HG03108 (cell line): Measurements from ENCODE around the gene KIF1A.

ENCODE experiments used
- ATAC-seq: cut with Tn5 transposase; IDR thresholded peaks from one replicate; pipeline ENCODE4 v1.9.1; 2021; ENCODE audit warnings: moderate library complexity; ENCODE audit not compliant: unreplicated experiment

Gene KIF1A, protein sequence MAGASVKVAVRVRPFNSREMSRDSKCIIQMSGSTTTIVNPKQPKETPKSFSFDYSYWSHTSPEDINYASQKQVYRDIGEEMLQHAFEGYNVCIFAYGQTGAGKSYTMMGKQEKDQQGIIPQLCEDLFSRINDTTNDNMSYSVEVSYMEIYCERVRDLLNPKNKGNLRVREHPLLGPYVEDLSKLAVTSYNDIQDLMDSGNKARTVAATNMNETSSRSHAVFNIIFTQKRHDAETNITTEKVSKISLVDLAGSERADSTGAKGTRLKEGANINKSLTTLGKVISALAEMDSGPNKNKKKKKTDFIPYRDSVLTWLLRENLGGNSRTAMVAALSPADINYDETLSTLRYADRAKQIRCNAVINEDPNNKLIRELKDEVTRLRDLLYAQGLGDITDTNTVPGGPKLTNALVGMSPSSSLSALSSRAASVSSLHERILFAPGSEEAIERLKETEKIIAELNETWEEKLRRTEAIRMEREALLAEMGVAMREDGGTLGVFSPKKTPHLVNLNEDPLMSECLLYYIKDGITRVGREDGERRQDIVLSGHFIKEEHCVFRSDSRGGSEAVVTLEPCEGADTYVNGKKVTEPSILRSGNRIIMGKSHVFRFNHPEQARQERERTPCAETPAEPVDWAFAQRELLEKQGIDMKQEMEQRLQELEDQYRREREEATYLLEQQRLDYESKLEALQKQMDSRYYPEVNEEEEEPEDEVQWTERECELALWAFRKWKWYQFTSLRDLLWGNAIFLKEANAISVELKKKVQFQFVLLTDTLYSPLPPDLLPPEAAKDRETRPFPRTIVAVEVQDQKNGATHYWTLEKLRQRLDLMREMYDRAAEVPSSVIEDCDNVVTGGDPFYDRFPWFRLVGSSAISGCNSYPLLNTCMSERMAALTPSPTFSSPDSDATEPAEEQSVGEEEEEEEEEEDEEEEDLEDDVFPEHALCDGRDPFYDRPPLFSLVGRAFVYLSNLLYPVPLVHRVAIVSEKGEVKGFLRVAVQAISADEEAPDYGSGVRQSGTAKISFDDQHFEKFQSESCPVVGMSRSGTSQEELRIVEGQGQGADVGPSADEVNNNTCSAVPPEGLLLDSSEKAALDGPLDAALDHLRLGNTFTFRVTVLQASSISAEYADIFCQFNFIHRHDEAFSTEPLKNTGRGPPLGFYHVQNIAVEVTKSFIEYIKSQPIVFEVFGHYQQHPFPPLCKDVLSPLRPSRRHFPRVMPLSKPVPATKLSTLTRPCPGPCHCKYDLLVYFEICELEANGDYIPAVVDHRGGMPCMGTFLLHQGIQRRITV (N-terminal part only)

DNA sequence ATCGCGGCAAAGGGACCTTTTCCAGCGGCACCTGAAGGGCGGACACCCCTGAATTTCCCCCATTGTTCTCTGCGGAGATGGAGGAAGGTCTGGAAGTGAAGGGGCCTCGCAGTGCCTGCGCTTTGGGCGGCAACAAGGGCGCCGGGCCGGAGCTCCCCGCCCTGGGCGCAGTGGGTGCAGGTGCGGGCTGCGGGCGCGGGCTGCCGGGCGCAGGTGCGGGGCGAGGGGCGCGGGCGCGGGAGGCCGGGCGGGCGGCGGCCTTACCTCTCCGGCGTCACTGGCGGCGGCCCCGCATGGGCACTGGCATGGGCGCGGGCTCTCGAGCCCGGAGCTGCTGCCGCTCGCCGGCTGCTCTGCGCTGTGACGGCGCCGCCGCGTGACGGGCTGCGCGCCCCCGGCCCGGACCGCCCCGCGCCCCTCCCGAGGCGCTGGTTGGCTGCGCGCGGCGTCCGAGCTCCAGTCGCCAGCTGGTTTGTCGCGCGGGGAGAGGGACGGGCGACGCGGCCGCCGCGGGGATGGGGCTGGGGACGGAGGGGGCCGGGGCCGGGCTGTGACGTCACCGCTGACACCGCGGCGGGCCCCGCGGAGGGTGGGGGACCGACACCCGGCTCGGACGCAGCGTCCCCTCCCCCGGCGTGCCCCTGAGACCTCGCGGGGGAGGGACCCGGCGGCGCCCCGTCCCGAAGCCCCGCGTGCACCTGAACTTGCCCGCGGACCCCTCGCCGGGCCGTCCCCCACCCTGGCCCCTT lies at the start of gene KIF1A:
TSS of gene KIF1A (minus strand) at position 362 of the 749 bp plus-strand sequence. CDS start 22,467 bp downstream, outside the sequence.
- ATAC-seq, result no peak

DNA sequence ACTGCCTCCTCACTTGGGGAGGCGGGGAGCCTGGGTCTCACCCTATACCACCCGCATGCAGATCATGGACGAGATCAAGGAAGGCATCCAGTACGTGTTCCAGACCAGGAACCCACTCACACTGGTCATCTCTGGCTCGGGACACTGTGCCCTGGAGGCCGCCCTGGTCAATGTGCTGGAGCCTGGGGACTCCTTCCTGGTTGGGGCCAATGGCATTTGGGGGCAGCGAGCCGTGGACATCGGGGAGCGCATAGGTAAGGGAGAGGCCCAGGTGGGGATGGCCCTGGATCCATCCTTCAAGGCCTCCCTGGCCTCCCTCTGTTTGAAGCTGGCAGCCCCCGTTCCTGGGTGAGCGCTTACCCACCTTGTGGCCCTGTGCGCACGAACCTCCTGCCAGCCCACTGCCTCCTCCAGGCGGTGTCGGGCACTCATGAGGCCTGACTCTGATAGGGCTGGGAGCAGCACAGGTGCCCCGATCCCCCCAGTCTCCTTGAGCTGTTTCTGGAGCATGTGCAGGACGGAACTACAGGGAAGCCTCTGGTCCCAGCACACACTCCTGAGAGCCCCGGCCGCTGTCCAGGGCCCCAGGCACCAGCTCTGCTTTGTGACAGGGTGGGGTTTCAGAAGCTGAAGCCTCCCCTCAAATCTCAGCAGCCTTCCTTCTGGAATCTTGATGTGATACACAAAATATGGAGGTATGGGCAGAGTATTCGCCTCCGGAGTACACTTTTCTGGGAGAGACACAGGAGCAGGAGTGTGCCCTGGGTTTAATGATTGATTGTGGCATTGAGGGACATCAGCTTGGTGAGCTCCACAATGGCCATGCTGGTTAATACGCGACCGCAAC lies 49.3 kb upstream of the KIF1A start:
- no peak for ATAC-seq

DNA sequence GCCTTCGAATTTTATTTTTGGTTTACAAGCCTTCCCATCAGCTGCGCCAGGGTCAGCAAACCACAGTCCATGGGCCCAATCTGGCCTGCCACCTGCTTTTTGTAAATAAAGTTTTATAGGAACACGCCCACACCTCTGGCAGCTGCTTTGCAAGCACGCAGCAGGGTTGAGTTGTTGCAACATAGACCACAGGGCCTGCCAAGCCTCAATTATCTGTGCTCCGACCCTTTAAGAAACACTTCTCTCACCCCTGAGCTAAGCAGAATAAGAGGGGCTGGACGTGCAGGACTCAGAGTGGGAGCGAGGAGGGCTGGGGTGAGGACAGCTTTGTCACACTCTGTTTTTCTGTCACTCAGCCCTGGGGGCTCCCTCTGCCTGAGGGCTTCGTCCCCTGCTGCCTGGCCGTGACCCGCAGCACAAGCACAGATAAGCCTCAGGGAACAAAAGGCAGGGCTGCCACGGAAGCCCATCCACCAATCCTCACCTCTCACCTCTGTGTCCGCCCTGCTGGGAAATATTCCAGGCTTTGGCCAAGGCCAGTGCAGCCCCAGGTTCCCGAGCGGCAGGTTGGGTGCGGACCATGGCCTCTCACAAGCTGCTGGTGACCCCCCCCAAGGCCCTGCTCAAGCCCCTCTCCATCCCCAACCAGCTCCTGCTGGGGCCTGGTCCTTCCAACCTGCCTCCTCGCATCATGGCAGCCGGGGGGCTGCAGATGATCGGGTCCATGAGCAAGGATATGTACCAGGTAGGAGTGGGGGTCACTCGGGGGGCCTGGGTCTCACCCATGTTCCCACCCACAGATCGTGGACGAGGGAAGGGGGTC lies 48.5 kb upstream of the KIF1A start, which contains the start of gene AGXT:
TSS of gene AGXT (plus strand) at position 539 of the 823 bp plus-strand sequence. CDS start at position 581, 42 bp downstream.
- ATAC-seq, result no peak

DNA sequence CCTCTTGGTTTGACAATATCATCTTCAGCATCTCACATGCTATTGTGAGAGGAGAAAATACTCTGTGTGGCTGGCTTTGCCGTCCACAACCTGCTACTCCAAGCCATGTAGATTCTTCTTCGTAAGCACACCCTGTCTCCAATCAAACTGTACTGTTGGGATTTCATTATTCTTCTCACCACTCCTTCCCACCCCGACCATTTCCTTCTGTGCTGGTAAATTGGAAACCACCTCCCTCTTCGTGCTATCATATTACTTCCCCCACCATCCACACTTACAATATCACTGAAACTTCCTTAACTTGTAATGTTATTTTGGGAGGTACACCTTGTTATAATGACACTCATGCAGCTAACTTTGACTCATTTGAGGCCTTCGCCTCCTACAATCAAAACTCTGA lies 45.4 kb upstream of the KIF1A start:
- ATAC-seq, result no peak

DNA sequence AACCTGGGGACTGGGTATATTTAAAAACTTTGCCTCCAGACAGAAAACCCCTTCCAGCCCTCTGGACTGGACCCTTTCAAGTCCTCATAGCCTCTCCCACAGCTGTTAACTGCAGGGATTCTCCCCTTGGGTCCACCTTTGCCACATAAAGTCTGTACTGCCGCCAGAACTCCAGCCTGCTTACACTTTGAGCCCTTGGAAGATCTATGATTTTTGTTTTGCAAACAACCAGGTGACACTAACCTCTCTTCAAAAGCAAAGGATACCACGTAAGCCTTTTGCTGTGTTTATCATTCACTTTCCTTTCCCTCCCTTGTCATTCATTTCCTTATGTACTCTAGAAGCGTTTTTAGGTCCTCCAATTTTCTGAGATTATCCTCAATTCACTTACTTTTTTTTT lies 44.5 kb upstream of the KIF1A start:
- ATAC-seq, result no peak

DNA sequence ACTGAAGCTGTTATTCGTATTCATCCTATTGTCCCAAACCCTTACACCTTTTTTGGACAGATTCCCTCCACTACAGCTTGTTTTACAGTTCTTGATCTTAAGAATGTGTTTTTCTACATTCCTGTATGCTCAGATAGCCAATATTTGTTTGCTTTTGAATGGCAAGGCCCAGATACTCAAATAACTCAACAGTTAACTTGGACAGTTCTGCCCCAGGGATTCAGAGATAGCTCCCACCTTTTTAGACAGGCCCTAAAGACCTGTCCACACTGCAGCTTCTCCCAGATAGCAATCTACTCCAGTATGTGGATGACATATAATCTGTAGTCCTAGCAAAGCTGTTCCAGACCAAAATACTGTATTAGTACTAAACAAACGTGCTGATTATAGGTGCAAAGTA lies 41.5 kb upstream of the KIF1A start:
- no peak for ATAC-seq

DNA sequence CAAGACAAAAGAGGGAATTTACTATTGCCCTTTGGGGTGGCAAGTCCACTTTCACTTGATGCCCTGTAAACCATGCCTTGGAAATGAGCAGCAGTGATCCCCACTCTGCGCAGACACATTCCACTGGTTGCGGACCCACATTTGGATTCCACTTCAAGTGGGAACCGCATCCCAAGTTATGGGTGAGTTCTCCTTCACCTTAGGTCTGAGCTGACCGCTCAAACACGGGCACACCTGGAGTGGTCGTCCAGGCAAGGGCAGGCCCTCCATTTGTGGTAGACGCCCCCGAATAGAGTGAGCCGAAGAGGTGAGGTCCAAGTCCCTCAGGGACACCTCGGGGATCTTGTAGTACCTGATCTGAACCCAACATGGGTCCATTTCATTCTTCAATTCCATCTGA lies 38.9 kb upstream of the KIF1A start:
- ATAC-seq, result no peak

DNA sequence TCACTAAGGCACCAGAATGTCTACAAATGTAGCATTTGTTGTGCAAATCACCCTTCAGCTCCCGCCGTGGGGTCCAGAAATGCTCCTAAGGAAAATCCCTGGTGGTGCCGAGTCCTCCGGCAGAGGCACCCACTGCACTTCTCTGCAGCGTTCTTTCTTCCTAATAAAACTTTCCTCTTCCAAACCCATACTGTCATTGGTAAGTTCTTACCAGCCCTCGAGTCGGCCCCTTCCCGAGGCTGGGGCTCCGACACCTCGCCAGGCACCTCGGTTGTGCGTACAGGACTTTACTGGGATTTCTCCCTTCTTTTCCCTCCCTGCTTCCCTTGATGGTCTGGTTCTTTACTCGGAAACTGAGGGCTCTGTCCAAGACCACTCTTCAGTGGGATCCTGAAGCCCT lies 38.3 kb upstream of the KIF1A start:
- ATAC-seq, result no peak

DNA sequence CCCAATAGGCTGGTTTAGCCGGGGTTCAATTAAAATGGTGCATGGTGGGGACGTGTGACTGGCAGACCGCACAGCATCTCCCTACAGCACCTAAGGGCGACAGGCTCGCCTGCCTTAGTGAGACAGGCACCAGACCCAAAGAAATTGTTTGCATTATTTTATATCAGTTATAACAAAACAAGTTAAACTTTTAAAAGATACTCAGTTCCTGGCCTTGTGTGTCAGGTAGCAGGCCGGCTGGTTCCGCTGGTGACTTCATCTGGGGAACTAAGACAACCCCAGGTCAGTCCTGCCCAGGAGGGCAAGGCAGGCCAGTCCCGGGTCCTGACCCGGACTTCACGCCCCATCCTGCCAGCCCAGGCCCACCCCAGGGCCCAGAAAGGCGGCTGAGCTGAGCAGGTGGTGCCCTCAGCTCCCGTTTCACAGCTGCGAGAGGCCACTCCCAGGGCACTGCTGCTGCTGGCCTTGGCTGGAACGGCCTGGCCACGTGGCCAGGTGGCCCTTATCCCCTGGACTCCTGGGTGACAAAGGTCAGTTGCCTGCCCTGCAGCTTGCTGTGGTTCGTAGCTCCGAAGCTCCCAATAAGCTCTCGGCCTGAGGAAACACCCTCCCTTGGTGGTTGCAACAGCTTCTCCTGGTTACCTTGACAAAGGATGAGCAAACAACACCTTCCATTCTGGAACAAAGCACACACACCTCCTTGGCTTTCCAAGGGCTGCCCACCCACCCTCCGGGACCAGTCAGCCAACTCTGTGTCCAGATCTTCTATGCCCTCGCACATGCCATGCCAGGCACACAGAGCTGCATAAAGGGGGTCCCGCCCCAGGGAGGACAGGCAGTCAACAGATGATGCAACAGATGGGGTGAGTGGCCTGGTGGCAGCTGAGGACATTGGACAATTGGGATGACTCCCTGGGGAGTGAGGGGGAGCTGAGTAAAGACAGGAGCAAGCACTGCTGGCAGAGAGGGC lies 37.3 kb upstream of the KIF1A start:
- ATAC-seq, result no peak

DNA sequence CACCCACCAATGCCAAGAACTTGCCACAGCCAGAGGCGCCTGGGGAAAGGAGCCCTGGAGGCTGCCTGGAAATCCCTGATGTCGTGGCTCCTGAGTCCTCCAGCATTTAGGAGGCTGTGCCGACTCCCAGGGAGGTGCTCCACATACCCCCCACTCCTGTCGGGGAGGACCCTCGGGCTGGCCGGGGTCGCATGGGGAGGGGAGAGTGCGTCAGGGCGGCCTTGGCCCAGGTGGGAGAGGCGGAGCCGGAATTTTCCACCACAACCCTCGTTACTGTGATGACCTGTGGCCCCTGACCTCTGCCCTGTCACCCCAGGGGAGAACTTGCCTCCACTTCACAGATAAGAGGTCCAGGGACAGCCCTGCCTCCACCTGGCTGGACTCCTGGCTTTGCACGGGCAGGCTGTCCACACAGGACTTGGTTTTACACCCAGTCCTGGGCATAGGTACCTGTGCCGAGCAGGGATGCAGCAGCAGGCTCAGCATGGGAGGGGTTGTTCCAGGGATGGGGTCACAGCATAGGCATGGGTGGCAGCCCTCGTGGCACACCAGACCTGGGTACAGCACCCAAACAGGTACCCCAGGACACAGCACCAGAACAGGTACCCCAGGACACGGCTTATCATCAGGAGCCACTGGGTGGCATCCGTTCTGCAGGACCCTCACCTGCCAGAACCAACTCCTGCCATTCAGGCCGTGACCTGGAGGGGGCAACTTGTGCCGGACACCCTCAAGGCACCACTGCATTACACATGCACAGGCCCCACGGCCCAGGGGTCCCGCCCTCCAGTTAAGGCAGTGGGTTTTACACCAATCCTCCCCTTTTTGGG lies 36.3 kb upstream of the KIF1A start:
- ATAC-seq, result no peak

DNA sequence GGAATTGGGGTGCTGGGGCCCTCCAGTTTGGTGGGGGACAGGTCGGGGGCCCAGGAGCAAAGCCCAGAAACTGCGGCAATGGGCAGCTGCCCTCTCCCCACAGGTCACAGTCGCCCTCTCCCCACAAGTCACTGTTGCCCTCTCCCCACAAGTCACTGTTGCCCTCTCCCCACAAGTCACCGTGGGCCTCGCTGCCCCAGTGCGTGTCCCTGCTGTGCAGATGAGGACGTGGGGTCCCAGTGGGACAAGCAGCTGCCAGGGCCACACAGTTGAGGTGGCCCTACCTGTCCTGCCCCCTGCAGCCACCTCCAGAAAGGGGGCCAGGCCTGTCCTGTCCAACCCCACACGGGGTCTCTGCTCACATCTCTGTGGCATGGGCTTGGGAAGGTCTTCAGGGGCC lies 35.7 kb upstream of the KIF1A start:
- ATAC-seq, result no peak

DNA sequence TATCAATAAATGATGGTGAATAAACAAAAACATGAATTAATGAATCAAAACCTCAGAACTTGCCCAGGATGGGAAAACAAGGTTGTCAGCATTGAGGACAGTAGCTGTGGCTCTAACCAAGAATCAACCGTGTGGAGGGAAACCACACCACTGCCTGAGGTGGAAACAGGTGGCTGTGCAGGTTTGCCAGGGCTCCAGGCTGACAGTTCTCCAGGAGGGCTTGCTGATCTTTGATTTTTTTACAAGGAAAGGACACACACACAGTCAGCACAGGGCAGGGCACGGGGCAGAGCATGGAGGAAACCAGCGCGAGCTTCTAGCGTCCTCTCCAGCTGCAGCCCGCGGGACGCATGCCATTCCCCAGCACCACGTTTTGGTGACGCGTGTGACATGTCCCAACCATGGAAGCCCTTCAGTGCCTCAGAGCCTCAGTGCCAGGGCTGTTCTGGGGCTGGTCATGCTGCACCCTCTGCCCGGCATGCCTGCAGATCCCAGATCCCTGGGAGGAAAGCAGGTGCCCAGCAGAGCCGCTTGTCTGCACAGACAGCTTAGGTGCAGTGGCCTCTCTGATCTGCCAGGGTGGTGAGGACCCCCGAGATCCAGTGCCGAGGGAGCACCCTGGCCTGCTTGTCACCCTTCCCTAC lies 32.8 kb upstream of the KIF1A start:
- ATAC-seq, result no peak

DNA sequence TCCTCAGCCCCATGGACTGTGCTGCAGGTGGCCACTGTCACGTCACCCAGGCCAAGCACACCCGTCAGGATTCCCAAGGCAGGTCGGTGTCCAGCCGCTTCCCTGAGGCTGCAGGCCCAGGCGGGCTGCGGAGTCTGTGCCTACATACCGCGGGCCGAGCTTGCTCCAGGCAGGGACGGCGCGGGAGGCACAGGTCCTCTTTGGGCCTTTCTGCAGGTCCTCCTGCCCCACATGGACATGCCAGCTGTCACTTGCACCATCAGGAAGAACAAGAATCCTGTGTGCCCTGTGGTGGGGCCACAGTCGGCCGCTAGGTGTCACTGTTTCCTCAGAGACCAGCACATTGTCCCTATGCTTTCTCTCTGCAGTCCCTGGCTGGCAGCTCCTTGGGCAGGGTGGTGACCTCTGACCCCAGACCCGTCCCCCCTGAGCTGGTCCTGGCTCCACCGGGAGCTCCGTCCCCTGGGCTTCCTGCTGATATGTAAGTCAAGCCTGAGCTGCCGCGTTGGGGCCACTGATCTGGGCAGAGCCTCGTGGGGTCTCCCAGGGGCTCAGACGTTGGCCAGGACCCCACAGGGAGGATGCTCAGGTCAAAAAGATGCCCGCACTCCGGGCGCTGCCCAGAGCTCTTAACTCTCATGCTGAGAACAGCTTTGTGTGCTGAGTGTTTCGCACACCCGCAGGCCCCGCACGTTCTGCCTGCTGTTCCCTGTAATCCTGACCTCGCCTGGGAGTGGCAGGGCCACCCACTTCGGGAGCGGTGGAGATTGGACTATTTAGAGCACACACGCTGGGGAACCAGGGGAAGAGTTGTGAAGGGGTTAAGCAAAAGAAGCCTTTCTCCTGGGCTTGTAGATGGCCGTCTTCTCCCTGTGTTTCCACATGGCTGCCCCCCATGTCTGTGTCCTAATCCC lies 31.3 kb upstream of the KIF1A start:
- ATAC-seq, result no peak

DNA sequence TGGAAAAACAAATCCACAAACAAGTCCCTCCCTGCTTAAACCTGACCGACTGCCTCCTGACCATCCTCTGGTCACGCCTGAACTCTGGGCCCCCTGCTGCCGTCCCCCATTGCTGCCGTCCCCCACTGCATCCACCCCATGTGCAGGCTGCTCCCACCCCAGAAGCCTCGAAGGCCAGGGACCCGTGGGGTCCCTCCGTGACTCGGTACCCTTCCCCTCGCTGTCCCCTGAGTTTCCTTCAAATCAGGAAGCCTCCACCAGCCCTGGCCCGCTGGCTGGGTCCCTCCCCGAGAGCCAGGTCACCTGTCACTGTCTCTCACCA lies 30.7 kb upstream of the KIF1A start:
- ATAC-seq, result no peak

DNA sequence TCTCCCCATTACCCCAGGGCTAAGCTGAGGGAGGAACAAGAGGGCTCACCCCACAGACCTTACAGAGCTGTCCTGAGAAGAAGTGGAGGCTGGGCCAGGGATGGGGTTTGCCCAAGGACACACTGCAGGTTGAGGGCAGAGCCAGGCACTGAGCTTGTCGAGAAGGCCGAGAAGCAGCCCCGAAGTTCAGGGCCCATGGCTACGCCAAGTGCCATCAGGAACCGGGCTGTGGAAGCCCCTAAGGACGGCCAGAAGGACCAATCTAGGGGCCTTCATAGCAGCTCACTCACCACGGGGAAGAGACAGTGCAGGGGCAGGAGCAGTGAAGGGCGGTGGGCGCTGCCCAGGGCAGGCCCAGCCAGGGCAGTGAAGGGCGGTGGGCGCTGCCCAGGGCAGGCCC lies 30.0 kb upstream of the KIF1A start:
- no peak for ATAC-seq
